ENCODE measurements around the gene OR2G3.

The OR2G3 gene

GRCh38 chr1:247605286-247605685, at the start of gene OR2G3:
Gene OR2G3 (plus strand): TSS chr1:247605586. CDS start chr1:247605586, 0 bp downstream.
- DNase-seq: no peak

GRCh38 chr1:247557926-247558674, 47.3 kb upstream of the OR2G3 start:
- peak; percentile 42 for DNase-seq

GRCh38 chr1:247561711-247562110, 43.7 kb upstream of the OR2G3 start:
- no peak for DNase-seq

- no peak for DNase-seq
These were observed 43.2 kb upstream of the OR2G3 start for GRCh38 chr1:247562198-247562597.

- peak; percentile 28 for DNase-seq
These were observed 31.1 kb upstream of the OR2G3 start for GRCh38 chr1:247574236-247574635.

GRCh38 chr1:247574664-247575063, 30.7 kb upstream of the OR2G3 start:
- DNase-seq: no peak

- DNase-seq: no peak
These were observed 28.9 kb upstream of the OR2G3 start for GRCh38 chr1:247576514-247576913.

GRCh38 chr1:247578946-247579460, 26.4 kb upstream of the OR2G3 start:
- no peak for DNase-seq

- DNase-seq: no peak
These were observed 17.3 kb upstream of the OR2G3 start, which contains the start of gene OR2G2 for GRCh38 chr1:247588060-247588459. Gene OR2G2 (plus strand): TSS chr1:247588360. CDS start chr1:247588360, 0 bp downstream.

- DNase-seq: no peak
These were observed 8.0 kb downstream of the OR2G3 start for GRCh38 chr1:247613405-247613804.

GRCh38 chr1:247614625-247615024, 9.2 kb downstream of the OR2G3 start:
- DNase-seq: no peak

- no peak for DNase-seq
These were observed 22.6 kb downstream of the OR2G3 start for GRCh38 chr1:247627951-247628350.

- no peak for DNase-seq
These were observed 32.6 kb downstream of the OR2G3 start for GRCh38 chr1:247638011-247638410.

GRCh38 chr1:247638781-247639180, 33.4 kb downstream of the OR2G3 start:
- DNase-seq: no peak

- DNase-seq: no peak
These were observed 34.1 kb downstream of the OR2G3 start for GRCh38 chr1:247639381-247639981.

- no peak for DNase-seq
These were observed 37.4 kb downstream of the OR2G3 start for GRCh38 chr1:247642742-247643141.

GRCh38 chr1:247646867-247647266, 41.5 kb downstream of the OR2G3 start:
- no peak for DNase-seq

- DNase-seq: no peak
These were observed 42.5 kb downstream of the OR2G3 start for GRCh38 chr1:247647864-247648263.

- DNase-seq: no peak
These were observed 47.7 kb downstream of the OR2G3 start for GRCh38 chr1:247653040-247653439.

All from NCI-H226 (cell line).